COR-L47 (cell line): ENCODE results near the gene WIF1.

Experiments
- DNase-seq: peaks from one replicate; lab custom pipeline; 2025; lab: John Stamatoyannopoulos, UW

WIF1 gene

GRCh38 chr12:65121049-65121955 lies at the start of gene WIF1:
WIF1 (minus strand) TSS chr12:65121305; CDS start chr12:65121191, 114 bp downstream.
- no peak for DNase-seq

- DNase-seq = no peak
Measured at GRCh38 chr12:65170209-65170881, 49.2 kb upstream of the WIF1 start.

DNA sequence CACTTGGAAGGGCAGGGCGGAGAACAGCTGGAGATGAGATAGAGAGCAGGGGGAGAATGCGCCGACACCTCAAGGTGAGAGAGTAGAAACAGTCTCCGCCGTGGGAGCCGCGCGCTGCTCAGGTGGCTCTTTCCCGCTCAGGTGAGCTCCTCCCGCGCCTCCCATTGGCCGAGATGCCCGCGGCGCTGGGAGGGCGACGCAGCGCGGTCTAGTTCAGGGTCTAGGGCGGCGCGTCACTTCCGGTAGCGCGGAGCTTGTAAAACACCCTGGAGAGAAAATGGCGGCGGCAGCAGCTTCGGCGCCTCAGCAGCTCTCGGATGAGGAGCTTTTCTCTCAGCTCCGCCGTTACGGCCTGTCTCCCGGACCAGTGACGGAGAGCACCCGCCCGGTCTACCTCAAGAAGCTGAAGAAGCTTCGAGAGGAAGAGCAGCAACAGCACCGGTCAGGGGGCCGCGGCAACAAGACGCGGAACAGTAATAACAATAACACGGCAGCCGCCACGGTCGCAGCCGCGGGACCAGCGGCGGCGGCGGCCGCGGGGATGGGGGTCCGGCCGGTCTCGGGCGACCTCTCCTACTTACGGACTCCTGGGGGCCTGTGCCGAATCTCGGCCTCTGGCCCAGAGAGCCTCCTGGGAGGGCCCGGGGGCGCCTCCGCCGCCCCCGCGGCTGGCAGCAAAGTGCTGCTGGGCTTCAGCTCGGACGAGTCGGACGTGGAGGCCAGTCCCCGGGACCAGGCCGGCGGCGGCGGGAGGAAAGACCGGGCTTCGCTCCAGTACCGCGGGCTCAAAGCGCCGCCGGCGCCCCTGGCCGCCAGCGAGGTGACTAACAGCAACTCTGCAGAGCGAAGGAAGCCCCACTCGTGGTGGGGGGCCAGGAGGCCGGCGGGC lies 48.5 kb upstream of the WIF1 start, which contains the start of gene LEMD3:
LEMD3 (plus strand) TSS at position 264 of the 889 bp plus-strand sequence; CDS start at position 278, 14 bp downstream.
- peak; percentile 95 for DNase-seq

DNA sequence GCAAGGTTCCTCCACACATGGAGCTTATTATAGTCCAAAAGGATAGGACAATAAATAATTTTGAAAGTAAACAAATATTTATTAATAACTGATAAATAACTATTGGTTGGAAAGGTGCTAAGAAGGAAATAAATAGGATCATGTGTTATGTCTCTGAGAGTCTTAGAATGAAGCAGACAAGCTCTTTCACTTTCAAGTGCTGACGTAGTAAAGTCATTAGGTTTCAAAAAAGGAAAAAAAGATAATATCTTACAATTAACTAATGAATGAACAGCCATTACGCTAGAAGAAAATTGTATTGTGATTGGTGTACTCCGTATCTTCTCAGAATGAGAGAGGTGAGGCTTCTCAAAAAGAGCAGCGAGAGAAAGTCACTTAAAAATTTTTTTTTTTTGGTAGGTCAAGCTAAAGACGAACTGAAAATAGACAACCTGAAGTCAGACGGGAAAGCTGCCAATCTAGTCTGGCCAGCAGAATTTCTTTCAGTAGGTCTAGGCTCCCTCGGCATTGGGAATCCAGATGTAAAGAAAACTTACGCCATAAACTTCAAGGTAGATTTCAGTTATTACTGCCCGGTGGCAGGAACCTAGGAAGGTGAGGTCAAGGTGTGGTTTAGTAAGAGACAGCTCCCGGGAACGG lies 47.7 kb upstream of the WIF1 start:
- no peak for DNase-seq

- no peak for DNase-seq
Measured at GRCh38 chr12:65164774-65165173, 43.7 kb upstream of the WIF1 start.

- no peak for DNase-seq
Measured at GRCh38 chr12:65164244-65164643, 43.1 kb upstream of the WIF1 start.

DNA sequence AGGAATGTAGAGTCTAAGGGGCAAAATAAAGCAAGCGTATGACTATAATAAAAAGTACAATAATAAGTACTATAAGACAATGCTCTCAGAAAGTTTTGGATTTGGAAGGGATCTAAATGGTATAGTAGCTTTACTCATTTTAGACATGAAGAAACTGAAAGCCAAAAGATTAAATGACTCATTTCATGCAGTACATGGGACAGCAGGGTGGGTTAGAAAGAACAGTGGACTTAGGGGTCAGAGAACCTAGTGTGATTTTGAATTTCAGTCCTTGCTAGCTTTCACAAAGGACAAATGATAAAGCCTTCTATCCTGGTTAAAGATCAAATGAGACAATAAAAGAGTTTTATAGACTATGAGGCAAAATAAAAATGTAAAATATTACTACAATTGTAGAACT lies 41.5 kb upstream of the WIF1 start:
- DNase-seq = no peak

DNA sequence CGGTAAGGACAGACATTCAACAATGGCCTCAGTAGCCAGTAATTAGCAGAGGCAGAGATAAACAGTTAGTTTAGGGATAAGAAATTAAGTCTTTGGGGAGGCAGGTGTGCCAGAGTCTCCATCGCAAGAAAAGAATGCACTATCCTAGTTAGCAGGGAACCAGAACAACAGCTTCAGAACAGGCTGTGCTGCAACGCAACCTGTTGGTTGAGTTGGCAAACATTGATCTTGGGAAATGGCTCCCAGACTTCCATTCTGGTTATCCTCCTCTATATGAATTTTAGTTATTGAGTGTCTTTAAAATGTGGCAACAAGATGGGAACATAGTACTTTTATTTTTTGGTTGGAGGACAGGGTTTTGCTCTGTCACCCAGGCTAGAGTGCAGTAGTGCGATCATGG lies 36.0 kb upstream of the WIF1 start:
- DNase-seq = no peak

- no peak for DNase-seq
Measured at GRCh38 chr12:65156366-65156841, 35.3 kb upstream of the WIF1 start.

DNA sequence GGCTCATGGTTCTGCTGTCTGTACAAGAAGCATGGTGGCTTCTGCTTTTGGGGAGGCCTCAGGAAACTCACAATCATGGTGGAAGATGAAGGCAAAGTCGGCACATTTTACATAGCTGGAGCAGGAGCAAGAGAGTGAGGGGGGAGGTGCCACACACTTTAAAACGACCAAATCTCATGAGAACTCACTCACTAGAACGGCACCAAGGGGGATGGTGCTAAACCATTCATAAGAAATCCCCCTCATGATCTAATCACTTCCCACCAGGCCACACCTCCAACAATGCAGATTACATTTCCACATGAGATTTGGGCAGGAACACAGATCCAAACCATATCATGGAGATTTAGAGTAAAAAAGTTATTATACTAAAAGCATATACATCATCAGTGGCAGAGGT lies 34.7 kb upstream of the WIF1 start:
- DNase-seq = no peak

- DNase-seq = no peak
Measured at GRCh38 chr12:65152596-65152995, 31.5 kb upstream of the WIF1 start.

GRCh38 chr12:65152012-65152411 lies 30.9 kb upstream of the WIF1 start:
- no peak for DNase-seq

DNA sequence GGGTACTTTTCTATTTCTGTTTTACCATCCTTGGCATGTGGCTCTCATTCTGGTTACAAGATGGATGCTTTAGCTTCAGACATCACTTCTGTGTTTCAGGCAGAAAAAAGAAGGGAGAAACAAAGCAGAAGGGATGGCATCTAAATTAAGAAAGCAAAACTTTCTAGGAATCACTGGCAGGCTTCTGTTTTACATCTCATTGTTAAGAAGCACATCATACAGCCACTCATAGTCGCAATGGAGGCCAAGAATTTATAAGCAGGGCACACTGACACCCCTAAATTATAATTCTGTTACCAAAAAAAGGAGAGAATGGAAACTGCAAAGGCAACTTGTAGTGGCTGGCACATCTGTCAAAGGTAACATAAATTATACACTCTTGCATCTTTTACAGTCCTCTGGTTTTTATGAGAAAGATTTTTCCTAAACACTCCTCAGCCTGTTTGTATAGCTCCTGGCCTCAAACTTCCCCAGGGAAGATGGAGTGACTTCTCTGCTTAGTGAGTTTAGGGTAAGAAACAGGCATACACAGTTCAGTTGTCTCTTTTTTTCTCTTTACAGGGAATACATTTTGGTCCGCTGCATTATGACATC lies 26.3 kb upstream of the WIF1 start:
- DNase-seq = no peak

DNA sequence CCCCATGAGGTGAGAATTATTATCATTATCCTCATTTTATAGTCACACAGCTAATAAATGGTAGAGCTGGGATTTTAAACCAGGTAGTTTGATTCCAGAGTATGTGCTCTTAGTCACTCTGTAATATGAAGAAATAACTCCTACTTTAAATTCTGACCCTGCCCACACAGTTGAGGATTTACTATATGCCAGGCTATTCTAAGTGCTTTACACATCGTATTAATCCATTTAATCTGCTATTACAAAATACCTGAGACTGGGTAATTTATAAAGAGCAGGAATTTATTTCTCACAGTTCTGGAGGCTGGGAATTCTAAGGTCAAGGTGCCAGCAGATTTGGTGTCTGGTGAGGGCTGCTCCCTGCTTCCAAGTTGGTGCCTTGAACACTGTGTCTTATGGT lies 19.6 kb upstream of the WIF1 start:
- no peak for DNase-seq

GRCh38 chr12:65139389-65139788 lies 18.3 kb upstream of the WIF1 start:
- no peak for DNase-seq

DNA sequence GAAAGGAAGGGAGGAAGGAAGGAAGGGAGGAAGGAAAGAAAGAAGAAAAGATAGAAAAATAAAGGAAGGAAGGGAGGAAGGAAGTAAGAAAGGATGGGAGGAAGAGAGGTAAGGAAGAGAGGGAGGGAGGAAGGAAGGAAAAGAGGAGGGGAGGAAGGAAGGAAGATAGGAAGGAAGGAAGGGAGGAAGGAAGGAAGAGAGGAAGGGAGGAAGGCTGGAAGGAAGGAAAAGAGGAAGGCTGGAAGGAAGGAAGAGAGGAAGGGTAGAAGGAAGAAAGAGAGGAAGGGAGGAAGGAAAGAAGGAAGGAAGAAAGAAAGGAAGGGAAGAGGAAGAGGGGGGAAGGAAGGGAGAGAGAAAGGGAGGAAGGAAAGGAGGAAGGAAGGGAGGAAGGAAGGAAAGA lies 12.8 kb upstream of the WIF1 start:
- DNase-seq = no peak

- DNase-seq = no peak
Measured at GRCh38 chr12:65126482-65126881, 5.4 kb upstream of the WIF1 start.

- DNase-seq = no peak
Measured at GRCh38 chr12:65125975-65126374, 4.9 kb upstream of the WIF1 start.

DNA sequence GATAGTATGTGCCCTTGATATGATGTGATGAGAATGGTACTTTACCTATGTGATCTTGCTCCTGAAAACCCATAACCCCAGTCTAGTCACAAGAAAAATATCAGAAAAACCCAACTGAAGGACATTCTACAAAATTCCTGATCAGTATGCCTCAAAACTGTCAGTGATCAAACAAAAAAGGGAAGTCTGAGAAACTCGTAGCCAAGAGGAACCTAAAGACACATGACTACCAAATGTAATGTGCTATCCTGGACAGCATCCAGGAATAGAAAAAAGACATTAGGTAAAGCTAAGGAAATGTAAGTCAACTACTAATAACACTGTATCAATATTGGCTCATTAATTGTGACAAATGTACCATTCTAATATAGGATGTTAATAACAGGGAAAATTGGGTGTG lies 4.1 kb upstream of the WIF1 start:
- DNase-seq = no peak

DNA sequence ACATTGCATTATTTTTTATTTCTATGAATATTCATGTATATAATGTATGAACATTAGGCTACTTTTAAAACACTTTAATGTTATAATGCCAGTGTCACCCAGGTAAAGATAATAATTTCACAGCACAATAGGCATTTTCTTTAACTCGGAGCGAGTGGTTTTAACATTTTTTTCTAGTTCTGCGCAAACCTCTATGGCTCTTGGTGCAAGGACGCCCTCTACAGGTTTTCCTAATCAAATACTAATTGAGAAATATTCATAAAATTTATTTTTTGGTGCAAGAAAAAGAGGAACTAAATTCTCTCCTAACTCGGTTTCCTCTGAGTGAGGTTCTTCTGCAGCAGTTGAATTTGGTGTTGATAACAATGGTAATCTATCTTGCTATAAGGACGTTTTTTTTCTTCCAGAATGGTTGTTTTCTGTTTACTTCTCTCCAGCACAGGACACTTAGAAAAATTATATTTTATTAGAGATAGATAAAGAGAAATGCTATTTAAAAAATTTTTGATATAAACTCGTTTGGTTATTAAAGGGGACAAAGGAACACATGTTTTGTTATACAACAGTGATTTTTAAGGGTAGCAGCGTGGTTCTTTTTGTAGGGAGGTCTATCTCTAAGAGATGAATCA lies 2.4 kb upstream of the WIF1 start:
- peak; percentile 20 for DNase-seq

- no peak for DNase-seq
Measured at GRCh38 chr12:65122703-65123102, 1.6 kb upstream of the WIF1 start.
